Sigmoid colon (tissue), 7 donors: ENCODE measurements around the gene PAGR1. TPM values are rescaled to one million over a fixed set of nuclear protein-coding genes. Genes with fewer than 3 reads are reported as not detected.

Experiments
- DNase-seq: peaks from one replicate; pipeline ENCODE4 v3.0.0-alpha.2; 2019
- H3K27ac ChIP-seq, 4 donors: fragments of 200-600 bp; sonication (generic); one replicate each; pipeline ENCODE4 v1.5.1; 2016 to 2019; ENCODE audit warnings: mild to moderate bottlenecking in 1 of 4
- H3K27me3 ChIP-seq, 3 donors: fragments of 200-600 bp; sonication (generic); one replicate each; pipeline ENCODE4 v1.5.1; 2019; ENCODE audit warnings: mild to moderate bottlenecking in 1 of 3
- H3K36me3 ChIP-seq, 4 donors: fragments of 200-600 bp; sonication (generic); one replicate each; pipeline ENCODE4 v1.5.1; 2016 to 2019
- H3K4me1 ChIP-seq, 4 donors: fragments of 200-600 bp; sonication (generic); one replicate each; pipeline ENCODE4 v1.5.1; 2017 to 2019
- H3K4me3 ChIP-seq, 4 donors: fragments of 200-600 bp; sonication (generic); one replicate each; pipeline ENCODE4 v1.5.1; 2017 to 2019; ENCODE audit warnings: mild to moderate bottlenecking in 2 of 4, moderate library complexity in 1 of 4
- H3K9me3 ChIP-seq, 4 donors: fragments of 200-600 bp in 3 of 4; sonication (generic) in 3 of 4; one replicate each; pipeline versions ENCODE4 v1.5.1 to v1.6.1; 2013 to 2019
- CTCF ChIP-seq, 4 experiments: fragments of 450-650 bp in 3 of 4; fragments of 200-600 bp in 1 of 4; IDR thresholded peaks; one replicate each; pipeline ENCODE4 v1.5.1; 2016 to 2019; ENCODE audit warnings: antibody characterized with exemption in 4 of 4, mild to moderate bottlenecking in 3 of 4, moderate library complexity in 2 of 4
- EP300 ChIP-seq, 4 donors: sonication (generic); formaldehyde crosslinking; IDR thresholded peaks; one replicate each; pipeline ENCODE4 v1.6.1; 2017; ENCODE audit warnings: antibody characterized with exemption in 4 of 4
- POLR2A ChIP-seq, 2 donors: fragments of 450-650 bp; IDR thresholded peaks; one replicate each; pipeline ENCODE4 v1.6.1; 2016; ENCODE audit warnings: antibody characterized with exemption in 2 of 2, mild to moderate bottlenecking in 2 of 2, moderate library complexity in 2 of 2
- POLR2AphosphoS5 ChIP-seq, 4 donors: sonication (generic); formaldehyde crosslinking; IDR thresholded peaks; one replicate each; pipeline ENCODE4 v1.6.1; 2017; ENCODE audit warnings: antibody characterized with exemption in 4 of 4
- WGBS, 2 donors: extraction: QIAGEN DNeasy Blood & Tissue Kit; methylation state at CpG; one replicate each; pipeline ENCODE4 v1.1.7; 2013; 5-methylcytosine and 5-hydroxymethylcytosine counted together
- intact Hi-C: fragments of 100-400 bp; cut with DNase I; formaldehyde crosslinking; loops from one replicate; pipeline ENCODE4 v1.15.1; 2023
- polyA plus RNA-seq, 3 donors: library from polyadenylated mRNA; stranded (reverse); fragments of 200-250 nt; gene quantifications; one replicate each; pipeline ENCODE4 v1.2.3, GENCODE V29; 2013
- total RNA-seq, 4 donors: library from RNA; depleted of rRNA; stranded (reverse); fragments of >200 nt; gene quantifications; one replicate each; pipeline ENCODE4 v1.1.0, GENCODE V29; 2016
- donor health status: healthy with polysubstance abuse.
- donor health status: Bipolar disorder and iron deficiency.
- donor health status: healthy.

Gene PAGR1
- total and polyA plus RNA-seq, 7 donors = 18.5 to 36.6 (median 25.9) TPM

- H3K9me3 ChIP-seq = no peaks in the 10 kb centered on the region
- peaks cover 33 to 92% (median 59%) of the 10 kb centered on the region in 4 donors for H3K36me3 ChIP-seq
- no peak overlapping the region for H3K27ac ChIP-seq
- intact Hi-C loops = no loop called here
- no peak overlapping the region for H3K4me3 ChIP-seq
- no peak for DNase-seq
- no peaks in the 10 kb centered on the region for H3K27me3 ChIP-seq
- peaks cover 0 to 6% (median 0%) of the 10 kb centered on the region in 4 donors for H3K4me1 ChIP-seq
- TF ChIP-seq EP300 (IDR thresholded peaks at IDR 0.05) = no peak
- no peak for TF ChIP-seq CTCF (IDR thresholded peaks at IDR 0.05)
- 89 to 95% methylated on average over 5 of the region's 5 CpGs for WGBS, 2 donors
Measured at GRCh38 chr16:29834079-29834478, 18.1 kb downstream of the PAGR1 start.

DNA sequence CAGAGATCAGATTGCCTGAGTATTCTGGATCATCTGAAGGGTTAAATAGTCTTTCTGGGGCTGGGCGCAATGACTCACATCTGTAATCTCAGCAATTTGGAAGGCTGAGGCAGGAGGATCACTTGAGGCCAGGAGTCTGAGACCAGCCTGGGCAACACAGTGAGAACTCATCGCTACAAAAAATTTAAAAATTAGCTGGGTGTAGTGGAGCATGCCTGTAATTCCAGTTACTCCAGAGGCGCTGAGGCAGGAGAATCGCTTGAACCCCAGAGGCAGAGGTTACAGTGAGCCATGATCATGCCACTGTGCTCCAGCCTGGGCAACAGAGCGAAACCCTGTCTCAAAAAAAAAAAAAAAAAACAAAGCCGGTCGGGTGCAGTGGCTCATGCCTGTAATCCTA is 20.0 kb downstream of the PAGR1 start:
- intact Hi-C loops = no loop called here
- Histone ChIP-seq H3K4me3 (no peak overlapping the region), H3K27me3 (no peaks in the 10 kb centered on the region), H3K9me3 (no peaks in the 10 kb centered on the region), H3K36me3 (peaks cover 34 to 100% (median 65%) of the 10 kb centered on the region in 4 donors), H3K27ac (no peak overlapping the region), H3K4me1 (no peaks in the 10 kb centered on the region)
- TF ChIP-seq POLR2A (IDR thresholded peaks at IDR 0.05) = no peak
- no peak for TF ChIP-seq POLR2AphosphoS5 (IDR thresholded peaks at IDR 0.05)
- no peak for TF ChIP-seq EP300 (IDR thresholded peaks at IDR 0.05)
- 92% methylated on average over 7 of the region's 7 CpGs for WGBS, 2 donors
- no peak for DNase-seq

DNA sequence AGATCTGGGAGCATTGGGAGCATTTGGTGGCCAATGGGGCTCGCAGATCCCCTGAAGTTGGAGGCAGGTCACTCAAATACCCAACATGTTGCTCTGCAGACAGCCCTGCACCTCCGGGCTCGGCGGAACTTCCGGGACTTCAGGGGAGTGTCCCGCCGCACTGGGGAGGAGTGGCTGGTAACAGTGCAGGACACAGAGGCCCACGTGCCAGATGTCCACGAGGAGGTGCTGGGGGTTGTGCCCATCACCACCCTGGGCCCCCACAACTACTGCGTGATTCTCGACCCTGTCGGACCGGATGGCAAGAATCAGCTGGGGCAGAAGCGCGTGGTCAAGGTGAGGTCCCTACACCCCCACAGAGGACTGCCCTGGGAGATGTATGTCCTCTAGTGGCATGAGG is 20.7 kb downstream of the PAGR1 start:
- H3K27ac ChIP-seq = no peak overlapping the region
- no peaks in the 10 kb centered on the region for H3K27me3 ChIP-seq
- no peak overlapping the region for H3K4me3 ChIP-seq
- peaks cover 37 to 100% (median 67%) of the 10 kb centered on the region in 4 donors for H3K36me3 ChIP-seq
- WGBS, 2 donors = 88 to 89% methylated on average over 15 of the region's 15 CpGs
- no peaks in the 10 kb centered on the region for H3K4me1 ChIP-seq
- TF ChIP-seq CTCF (IDR thresholded peaks at IDR 0.05) = no peak
- no peak for TF ChIP-seq POLR2A (IDR thresholded peaks at IDR 0.05)
- TF ChIP-seq POLR2AphosphoS5 (IDR thresholded peaks at IDR 0.05) = no peak
- no peak for TF ChIP-seq EP300 (IDR thresholded peaks at IDR 0.05)
- DNase-seq = no peak
- H3K9me3 ChIP-seq = no peaks in the 10 kb centered on the region
- intact Hi-C loops = no loop called here

- Histone ChIP-seq H3K9me3 (no peaks in the 10 kb centered on the region), H3K4me1 (no peaks in the 10 kb centered on the region), H3K27me3 (no peaks in the 10 kb centered on the region), H3K27ac (no peak overlapping the region), H3K4me3 (no peak overlapping the region), H3K36me3 (peaks cover 39 to 100% (median 70%) of the 10 kb centered on the region in 4 donors)
- DNase-seq = no peak
- intact Hi-C loops = no loop called here
- TF ChIP-seq CTCF (IDR thresholded peaks at IDR 0.05) = no peak
- no peak for TF ChIP-seq POLR2AphosphoS5 (IDR thresholded peaks at IDR 0.05)
- no peak for TF ChIP-seq EP300 (IDR thresholded peaks at IDR 0.05)
- no peak for TF ChIP-seq POLR2A (IDR thresholded peaks at IDR 0.05)
- 94 to 96% methylated on average over 5 of the region's 5 CpGs for WGBS, 2 donors
Measured at GRCh38 chr16:29837841-29838240, 21.9 kb downstream of the PAGR1 start.

DNA sequence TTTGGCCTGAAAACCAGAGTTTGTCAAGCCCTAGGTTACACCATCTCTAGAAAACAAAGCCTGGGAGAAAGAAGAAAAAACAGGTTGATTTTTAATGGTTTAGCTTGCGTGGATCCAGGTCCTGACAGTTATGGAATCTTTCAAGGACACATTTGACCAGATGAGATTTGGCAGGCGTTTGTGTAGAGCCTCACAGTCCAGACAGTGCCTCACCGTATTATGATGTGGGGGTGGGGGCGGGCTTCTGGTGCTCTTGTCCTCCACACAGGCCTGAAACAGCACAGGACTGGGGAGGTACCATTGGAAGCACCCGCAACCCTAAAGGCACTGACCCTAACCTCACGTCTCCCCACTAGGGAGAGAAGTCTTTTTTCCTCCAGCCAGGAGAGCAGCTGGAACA is 23.9 kb downstream of the PAGR1 start:
- no peak for DNase-seq
- TF ChIP-seq EP300 (IDR thresholded peaks at IDR 0.05) (no peak), POLR2AphosphoS5 (IDR thresholded peaks at IDR 0.05) (no peak), POLR2A (IDR thresholded peaks at IDR 0.05) (no peak), CTCF (IDR thresholded peaks at IDR 0.05) (no peak)
- WGBS, 2 donors = 87 to 95% methylated on average over 6 of the region's 6 CpGs
- no peaks in the 10 kb centered on the region for H3K4me1 ChIP-seq
- H3K9me3 ChIP-seq = no peaks in the 10 kb centered on the region
- H3K36me3 ChIP-seq = peaks cover 29 to 98% (median 57%) of the 10 kb centered on the region in 4 donors
- no peak overlapping the region for H3K27ac ChIP-seq
- intact Hi-C loops = loop anchor here (10.0 kb wide), 1 partner anchor 55 kb away; no protein-coding TSS in a partner anchor
- no peaks in the 10 kb centered on the region for H3K27me3 ChIP-seq
- H3K4me3 ChIP-seq = no peak overlapping the region
